Mesenchymal stem cell (in vitro differentiated cells and primary cell): ENCODE results near the gene IL20RB.
A peak's percentile ranks its signal among the peaks of the same experiment; 100 is the strongest.
"Not testable (repeated sequence)": the region's sequence is repeated elsewhere in the genome, so short reads cannot be mapped to it uniquely, and the experiment has no call there.

Source experiments
- DNase-seq: peaks from one replicate; pipeline ENCODE4 v3.0.0-alpha.2; 2013
- H2AFZ ChIP-seq: one replicate; pipeline ENCODE4 v1.6.1; 2013; ENCODE audit warnings: low read depth, mild to moderate bottlenecking, control low read depth, inconsistent platforms, low read length, moderate library complexity
- H2AK5ac ChIP-seq: 2 replicates; pipeline ENCODE4 v1.6.1; 2013; ENCODE audit warnings: low read length, moderate library complexity, mild to moderate bottlenecking, inconsistent platforms; ENCODE audit not compliant: severe bottlenecking
- H2BK120ac ChIP-seq: one replicate; pipeline ENCODE4 v1.6.1; 2013; ENCODE audit warnings: low read depth, mild to moderate bottlenecking, inconsistent platforms, low read length, moderate library complexity
- H2BK12ac ChIP-seq, 2 experiments: one replicate each; pipeline ENCODE4 v1.6.1; 2013; ENCODE audit warnings: inconsistent platforms in 2 of 2, low read length in 2 of 2, mild to moderate bottlenecking in 2 of 2, moderate library complexity in 2 of 2, control low read depth in 1 of 2
- H2BK15ac ChIP-seq: one replicate; pipeline ENCODE4 v1.6.1; 2013; ENCODE audit warnings: mild to moderate bottlenecking, low read depth, inconsistent platforms; ENCODE audit not compliant: poor library complexity, severe bottlenecking
- H2BK5ac ChIP-seq: 2 replicates; pipeline ENCODE4 v1.6.1; 2013; ENCODE audit warnings: low read depth, mild to moderate bottlenecking, low read length, control low read depth, inconsistent platforms; ENCODE audit not compliant: poor library complexity, severe bottlenecking
- H3K14ac ChIP-seq, 2 experiments: one replicate each; pipeline ENCODE4 v1.6.1; 2013; ENCODE audit warnings: inconsistent platforms in 2 of 2, low read length in 2 of 2, control low read depth in 1 of 2, mild to moderate bottlenecking in 1 of 2, moderate library complexity in 1 of 2
- H3K18ac ChIP-seq, 2 experiments: one replicate each; pipeline ENCODE4 v1.6.1; 2013; ENCODE audit warnings: inconsistent platforms in 2 of 2, low read length in 2 of 2, control low read depth in 1 of 2, low read depth in 1 of 2, mild to moderate bottlenecking in 1 of 2
- H3K23ac ChIP-seq, 2 experiments: one replicate each; pipeline ENCODE4 v1.6.1; 2013; ENCODE audit warnings: inconsistent platforms in 2 of 2, low read length in 2 of 2, mild to moderate bottlenecking in 2 of 2, moderate library complexity in 2 of 2, control low read depth in 1 of 2
- H3K27ac ChIP-seq: 2 replicates; pipeline ENCODE4 v1.5.1; 2013; ENCODE audit warnings: mild to moderate bottlenecking, moderate library complexity, low read length, control low read depth, inconsistent platforms; ENCODE audit not compliant: poor library complexity, severe bottlenecking
- H3K27me3 ChIP-seq, 2 experiments: 2 replicates each; pipeline versions ENCODE4 v1.6.1 to v1.7.0; 2013; ENCODE audit warnings: low read length in 2 of 2, mild to moderate bottlenecking in 2 of 2, moderate library complexity in 2 of 2, control low read depth in 1 of 2, inconsistent platforms in 1 of 2; ENCODE audit not compliant: control insufficient read depth in 1 of 2, insufficient read depth in 1 of 2
- H3K36me3 ChIP-seq, 2 experiments: 2 replicates each; pipeline versions ENCODE4 v1.6.1 to v1.7.0; 2013; ENCODE audit warnings: low read length in 2 of 2, control low read depth in 1 of 2, inconsistent platforms in 1 of 2, low read depth in 1 of 2, mild to moderate bottlenecking in 1 of 2; ENCODE audit not compliant: insufficient read depth in 2 of 2, control insufficient read depth in 1 of 2
- H3K4ac ChIP-seq, 2 experiments: one replicate each; pipeline ENCODE4 v1.6.1; 2013; ENCODE audit warnings: inconsistent platforms in 2 of 2, low read length in 2 of 2, mild to moderate bottlenecking in 2 of 2, moderate library complexity in 2 of 2, control low read depth in 1 of 2, low read depth in 1 of 2
- H3K4me1 ChIP-seq: 2 replicates; pipeline ENCODE4 v1.6.1; 2013; ENCODE audit warnings: low read depth, low read length, control low read depth; ENCODE audit not compliant: control insufficient read depth, insufficient read depth
- H3K4me2 ChIP-seq: 2 replicates; pipeline ENCODE4 v1.6.1; 2013; ENCODE audit warnings: low read length, mild to moderate bottlenecking, inconsistent platforms; ENCODE audit not compliant: poor library complexity, severe bottlenecking
- H3K4me3 ChIP-seq, 2 experiments: 2 replicates each; pipeline versions ENCODE4 v1.5.1 to v1.7.0; 2013; ENCODE audit warnings: low read length in 2 of 2, mild to moderate bottlenecking in 2 of 2, control low read depth in 1 of 2, low read depth in 1 of 2; ENCODE audit not compliant: insufficient read depth in 1 of 2
- H3K79me1 ChIP-seq: replicated peaks from 2 replicates; pipeline ENCODE4 v1.6.1; 2013; ENCODE audit warnings: mild to moderate bottlenecking, control low read depth, low read length, inconsistent platforms; ENCODE audit not compliant: poor library complexity, severe bottlenecking
- H3K9ac ChIP-seq: 2 replicates; pipeline ENCODE4 v1.7.0; 2013; ENCODE audit warnings: mild to moderate bottlenecking, low read length, moderate library complexity
- H3K9me3 ChIP-seq: 2 replicates; pipeline ENCODE4 v1.7.0; 2013; ENCODE audit warnings: mild to moderate bottlenecking, low read length; ENCODE audit not compliant: control insufficient read depth
- H4K8ac ChIP-seq: one replicate; pipeline ENCODE4 v1.6.1; 2013; ENCODE audit warnings: inconsistent platforms, mild to moderate bottlenecking, low read length, moderate library complexity
- H4K91ac ChIP-seq: one replicate; pipeline ENCODE4 v1.6.1; 2013; ENCODE audit warnings: mild to moderate bottlenecking, low read length, inconsistent platforms
- WGBS: methylation state at CpG from one replicate; pipeline ENCODE4 v1.1.7; 2013; ENCODE audit warnings: mixed read lengths; 5-methylcytosine and 5-hydroxymethylcytosine counted together

IL20RB gene

DNA sequence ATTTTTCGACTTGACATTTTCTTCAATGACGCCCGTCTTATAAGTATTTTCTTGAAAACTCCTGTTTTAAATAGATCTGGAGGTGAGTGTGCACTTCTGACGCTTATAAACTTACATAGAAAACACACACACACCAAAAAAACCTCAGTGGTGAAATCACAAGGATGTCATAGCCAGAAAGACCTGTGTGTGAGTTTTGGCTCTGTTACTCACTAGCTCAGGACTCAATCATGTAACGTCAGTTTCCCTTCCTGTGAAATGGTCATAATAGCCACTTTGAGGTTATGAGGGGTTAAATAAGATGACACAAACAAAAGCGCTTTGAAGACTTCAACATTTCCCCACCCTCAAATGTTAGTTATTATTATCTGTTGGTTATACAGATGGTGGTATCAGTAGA, 1.8 kb downstream of the IL20RB start:
- no peak overlapping the region for H2BK12ac ChIP-seq
- DNase-seq: no peak
- H3K79me1 ChIP-seq: peaks cover 11% of the 10 kb centered on the region
- no peaks in the 10 kb centered on the region for H3K27me3 ChIP-seq
- 100% methylated on average over 2 of the region's 6 CpGs for WGBS
- H3K23ac ChIP-seq: no peak overlapping the region
- H3K9me3 ChIP-seq: no peaks in the 10 kb centered on the region
- H3K4me3 ChIP-seq: no peak overlapping the region
- H4K91ac ChIP-seq: no peak overlapping the region
- H3K9ac ChIP-seq: no peak overlapping the region
- no peak overlapping the region for H2AK5ac ChIP-seq
- H2BK120ac ChIP-seq: no peak overlapping the region
- no peak overlapping the region for H3K4ac ChIP-seq
- H2AFZ ChIP-seq: no peak overlapping the region
- peaks cover 7% of the 10 kb centered on the region for H3K4me1 ChIP-seq
- H3K4me2 ChIP-seq: no peak overlapping the region
- H2BK5ac ChIP-seq: no peak overlapping the region
- no peak overlapping the region for H2BK15ac ChIP-seq
- H3K27ac ChIP-seq: no peak overlapping the region
- H3K18ac ChIP-seq: no peak overlapping the region
- no peak overlapping the region for H4K8ac ChIP-seq
- no peaks in the 10 kb centered on the region for H3K36me3 ChIP-seq
- H3K14ac ChIP-seq: no peak overlapping the region

DNA sequence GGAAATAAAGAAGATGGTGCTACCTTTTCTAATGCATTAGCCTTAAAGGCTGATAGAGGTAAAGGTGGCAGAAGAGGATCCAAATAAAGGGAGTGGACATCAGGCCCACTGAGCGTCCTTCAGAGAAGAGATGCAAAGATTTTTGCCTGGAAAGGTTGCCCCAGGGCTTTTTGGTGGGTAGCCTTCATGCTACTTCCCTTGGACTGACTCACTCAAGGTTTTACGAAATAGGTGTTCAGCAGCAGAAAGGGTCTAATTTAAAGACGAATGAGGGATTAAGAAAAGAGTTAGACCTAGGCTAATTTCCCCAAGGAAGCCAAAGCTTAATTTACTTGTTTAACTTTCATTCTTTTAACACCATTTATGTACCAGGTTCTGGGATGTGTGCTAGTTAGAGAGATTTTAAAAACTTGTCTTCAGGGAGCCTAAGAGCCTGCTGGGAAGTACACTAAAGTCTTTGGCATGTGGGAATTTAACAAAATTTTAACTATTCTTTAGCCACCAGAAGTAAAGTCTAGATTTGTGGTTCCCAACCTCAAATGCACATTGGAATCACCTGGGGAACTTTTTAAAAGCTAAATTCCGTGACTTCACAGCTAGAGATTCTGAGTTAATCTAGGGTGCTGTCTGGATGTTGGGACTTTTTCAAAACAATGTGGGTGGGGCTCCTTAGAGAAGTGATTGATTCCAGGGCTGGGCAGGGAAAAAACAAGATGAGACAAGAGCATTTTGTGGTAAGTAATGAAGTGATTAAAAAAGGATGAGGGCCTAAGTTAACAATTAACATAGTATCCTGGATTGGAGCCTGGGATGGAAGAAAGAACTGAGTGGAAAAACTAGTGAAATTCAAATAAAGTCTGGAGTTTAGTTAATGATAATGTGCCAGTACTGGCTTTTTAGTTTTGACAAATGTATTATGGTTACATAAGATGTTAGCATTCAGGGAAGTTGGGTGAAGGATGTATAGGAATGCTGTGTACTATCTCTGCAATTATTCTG, 3.4 kb downstream of the IL20RB start:
- Histone ChIP-seq H3K9me3 (no peaks in the 10 kb centered on the region), H3K36me3 (no peaks in the 10 kb centered on the region), H3K4me3 (no peak overlapping the region), H2BK15ac (no peak overlapping the region), H3K23ac (no peak overlapping the region), H3K4ac (no peak overlapping the region), H3K9ac (peak overlapping the region; percentile 52), H3K4me2 (no peak overlapping the region), H2AFZ (no peak overlapping the region), H3K14ac (no peak overlapping the region), H2BK12ac (no peak overlapping the region), H3K18ac (no peak overlapping the region), H4K8ac (no peak overlapping the region), H3K27me3 (no peaks in the 10 kb centered on the region), H3K4me1 (peaks cover 5% of the 10 kb centered on the region), H2BK120ac (no peak overlapping the region), H3K79me1 (peaks cover 8% of the 10 kb centered on the region), H4K91ac (no peak overlapping the region), H2BK5ac (no peak overlapping the region), H2AK5ac (peak overlapping the region; percentile 39), H3K27ac (peak overlapping the region; percentile 91)
- WGBS: 81% methylated on average over 3 of the region's 4 CpGs
- peak; percentile 55 for DNase-seq

DNA sequence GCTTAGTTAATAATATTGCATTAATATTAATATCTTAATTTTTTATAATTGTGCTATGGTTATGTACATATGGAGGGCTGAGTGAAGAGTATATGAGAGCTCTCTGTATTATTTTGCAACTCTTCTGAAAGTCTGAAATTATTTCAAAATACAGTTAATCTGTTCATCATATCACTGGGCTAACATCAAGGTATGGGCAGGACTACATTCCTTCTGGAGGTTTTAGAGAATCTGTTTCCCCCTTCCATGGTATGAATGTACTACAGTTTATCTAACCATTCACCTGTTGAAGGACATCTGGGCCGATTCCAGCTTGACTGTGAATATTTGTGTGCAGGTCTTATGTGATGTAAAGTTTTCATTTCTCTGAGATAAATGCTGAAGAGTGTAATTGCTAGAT, 5.1 kb downstream of the IL20RB start:
- Histone ChIP-seq H4K8ac (no peak overlapping the region), H2BK5ac (no peak overlapping the region), H3K79me1 (peaks cover 2% of the 10 kb centered on the region), H3K14ac (no peak overlapping the region), H2BK120ac (no peak overlapping the region), H3K23ac (no peak overlapping the region), H2BK12ac (no peak overlapping the region), H3K9me3 (no peaks in the 10 kb centered on the region), H3K27me3 (no peaks in the 10 kb centered on the region), H3K27ac (no peak overlapping the region), H2AFZ (no peak overlapping the region), H4K91ac (no peak overlapping the region), H2AK5ac (no peak overlapping the region), H3K18ac (no peak overlapping the region), H3K36me3 (no peaks in the 10 kb centered on the region), H3K4me3 (no peak overlapping the region), H3K4me1 (peaks cover 2% of the 10 kb centered on the region), H3K9ac (no peak overlapping the region), H2BK15ac (no peak overlapping the region), H3K4me2 (no peak overlapping the region), H3K4ac (no peak overlapping the region)
- no peak for DNase-seq
- no CpG with 5 or more reads among the region's 1 CpG for whole genome bisulfite sequencing

DNA sequence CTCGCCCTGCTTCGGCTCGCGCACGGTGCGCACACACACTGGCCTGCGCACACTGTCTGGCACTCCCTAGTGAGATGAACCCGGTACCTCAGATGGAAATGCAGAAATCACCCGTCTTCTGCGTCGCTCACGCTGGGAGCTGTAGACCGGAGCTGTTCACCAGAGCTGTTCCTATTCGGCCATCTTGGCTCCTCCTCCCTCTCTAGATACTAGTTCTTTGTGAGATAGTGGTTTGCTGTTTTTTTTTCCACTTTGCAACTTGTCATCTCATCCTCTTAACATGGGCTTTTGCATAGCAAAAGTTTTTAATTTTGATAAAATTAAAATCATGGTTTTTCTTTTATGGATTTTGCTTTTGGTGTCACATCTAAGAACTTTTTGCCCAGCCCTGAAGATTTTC, 11.8 kb downstream of the IL20RB start:
- H3K79me1 ChIP-seq, H3K14ac ChIP-seq, H3K9ac ChIP-seq, H2BK5ac ChIP-seq, H2BK12ac ChIP-seq, H4K8ac ChIP-seq, H3K27me3 ChIP-seq, H4K91ac ChIP-seq, H2BK120ac ChIP-seq, H3K4me3 ChIP-seq, H3K27ac ChIP-seq, H2BK15ac ChIP-seq, H3K18ac ChIP-seq, H3K4me2 ChIP-seq, H3K9me3 ChIP-seq, DNase-seq, H3K23ac ChIP-seq, H3K4me1 ChIP-seq, H3K36me3 ChIP-seq, H3K4ac ChIP-seq, H2AFZ ChIP-seq, H2AK5ac ChIP-seq: not testable (repeated sequence)
- no CpG with 5 or more reads among the region's 14 CpGs for WGBS
